K562 (cell line): ENCODE data around the gene NCOA3. TPM values are rescaled to one million over a fixed set of nuclear protein-coding genes. Genes with fewer than 3 reads are reported as not detected.
A peak's percentile ranks its signal among the peaks of the same experiment; 100 is the strongest.

Experiments
- E2F1 ChIP-seq: sonication (generic); formaldehyde crosslinking; IDR thresholded peaks from 2 replicates; pipeline ENCODE4 v1.8.1; 2023; ENCODE audit warnings: mild to moderate bottlenecking, missing genetic modification reagents, moderate library complexity
- EP400 ChIP-seq: fragments of 450-650 bp; IDR thresholded peaks from 2 replicates; pipeline ENCODE4 v1.6.1; 2017; ENCODE audit warnings: antibody characterized with exemption, mild to moderate bottlenecking, moderate library complexity
- KAT8 ChIP-seq: fragments of 450-650 bp; IDR thresholded peaks from 2 replicates; pipeline ENCODE4 v1.6.1; 2016; ENCODE audit warnings: low read depth, mild to moderate bottlenecking
- MGA ChIP-seq: fragments of 450-650 bp; IDR thresholded peaks from 2 replicates; pipeline ENCODE4 v1.6.1; 2016; ENCODE audit warnings: mild to moderate bottlenecking, moderate library complexity
- NR2C1 ChIP-seq, 2 experiments: fragments of 450-650 bp; IDR thresholded peaks; 2 replicates each; pipeline ENCODE4 v1.6.1; 2017; ENCODE audit warnings: mild to moderate bottlenecking in 2 of 2, antibody characterized with exemption in 1 of 2, inconsistent platforms in 1 of 2, missing compliant biosample characterization in 1 of 2, missing genetic modification characterization in 1 of 2
- NR2C2 ChIP-seq, 2 experiments: fragments of 200-800 bp in 1 of 2; sonication (Bioruptor generic) in 1 of 2; sonication (generic) in 1 of 2; formaldehyde crosslinking in 1 of 2; IDR thresholded peaks; 2 replicates each; pipeline versions ENCODE4 v1.6.1 to v1.8.0; 2016 to 2022; ENCODE audit warnings: mild to moderate bottlenecking in 1 of 2, missing compliant biosample characterization in 1 of 2, missing genetic modification characterization in 1 of 2, missing genetic modification reagents in 1 of 2
- POLR3G ChIP-seq: IDR thresholded peaks from 2 replicates; pipeline ENCODE4 v1.6.1; 2011; ENCODE audit not compliant: insufficient read length, insufficient replicate concordance; ENCODE audit errors: extremely low read depth
- RBM39 ChIP-seq: fragments of 200-400 bp; formaldehyde crosslinking; optimal IDR thresholded peaks from 2 replicates; pipeline ENCODE3; 2018; ENCODE audit warnings: low read depth, low read length
- THRA ChIP-seq: fragments of 450-650 bp; IDR thresholded peaks from 2 replicates; pipeline ENCODE4 v1.6.1; 2017; ENCODE audit warnings: mild to moderate bottlenecking, moderate library complexity
- ZNF75A ChIP-seq: fragments of 450-650 bp; formaldehyde crosslinking; IDR thresholded peaks from 2 replicates; pipeline ENCODE4 v1.4.0; 2020; ENCODE audit warnings: mild to moderate bottlenecking
- polyA plus RNA-seq, 8 experiments: library from polyadenylated mRNA; depleted of rRNA in 4 of 8; stranded (reverse) in 5 of 8; unstranded in 3 of 8; fragments of >200 nt; fragmentation: Nextera tagmentation in 2 of 8; fragmentation: Illumina TruSeq in 1 of 8; extraction: Ambion mirVana in 2 of 8; extraction: Trizol in 1 of 8; gene quantifications; 2 replicates each; pipeline versions ENCODE4 v1.2.1 to v1.2.3, GENCODE V29; 2011 to 2014; ENCODE audit warnings: inconsistent platforms in 1 of 8, missing spikeins in 1 of 8
- total RNA-seq, 7 experiments: library from RNA; depleted of rRNA in 6 of 7; stranded (reverse); fragments of >200 nt in 6 of 7; fragmentation: Illumina TruSeq in 2 of 7; extraction: Trizol in 2 of 7; gene quantifications; 2 replicates each; pipeline versions ENCODE4 v1.2.1 to v1.2.3, GENCODE V29; 2011 to 2021; ENCODE audit warnings: low replicate concordance in 1 of 7

NCOA3 gene
- total and polyA plus RNA-seq, 9 of the 15 experiments (the other 6 are each of a cell fraction or from before 2014, with no cell fraction given) = 3.2 to 24.3 (median 14.4) TPM

GRCh38 chr20:47501482-47502270, at the start of gene NCOA3 (continued):
- peak; percentile 91 for TF ChIP-seq MGA
- no peak for TF ChIP-seq POLR3G
- no peak for TF ChIP-seq THRA
- TF ChIP-seq EP400 = peak; percentile 89
- no peak for TF ChIP-seq E2F1 (CRISPR knock-in tag)
- 0 out of 2 replicates have a peak, but pooled peaks have one; percentile 32 for TF ChIP-seq NR2C2 (CRISPR knock-in tag; IDR thresholded peaks at IDR 0.05)
- peak; percentile 80 for TF ChIP-seq NR2C2 (tag; IDR thresholded peaks at IDR 0.05)
- no peak for TF ChIP-seq KAT8
- TF ChIP-seq RBM39 = no peak
- TF ChIP-seq NR2C1 (IDR thresholded peaks at IDR 0.05) = no peak; the same call in 1 of the 2 replicates
- TF ChIP-seq NR2C1 (tag; IDR thresholded peaks at IDR 0.05) = peak; percentile 63
- no peak for TF ChIP-seq ZNF75A (CRISPR knock-in tag)
